Neural cell (in vitro differentiated cells): ENCODE results near the gene ZBTB48. TPM values are rescaled to one million over a fixed set of nuclear protein-coding genes. Genes with fewer than 3 reads are reported as not detected.

Experiments
- H2AFZ ChIP-seq: fragments of 200-600, 300-800 bp; sonication (generic), shearing (Covaris generic); 2 replicates; pipeline ENCODE4 v1.6.0; 2014; ENCODE audit warnings: low read depth, mild to moderate bottlenecking, antibody characterized with exemption, low read length, moderate library complexity
- H3F3A ChIP-seq: fragments of 200-600 bp; shearing (Covaris generic); 2 replicates; pipeline ENCODE4 v1.6.1; 2016; ENCODE audit warnings: mild to moderate bottlenecking, moderate library complexity, mixed read lengths, antibody characterized with exemption, low read length; ENCODE audit not compliant: insufficient read depth, poor library complexity, severe bottlenecking
- H3K27ac ChIP-seq: fragments of 200-600, 300-800 bp; sonication (generic), shearing (Covaris generic); 2 replicates; pipeline ENCODE4 v1.5.1; 2014; ENCODE audit warnings: mild to moderate bottlenecking, low read length, moderate library complexity
- H3K27me3 ChIP-seq: fragments of 300-800, 200-600 bp; sonication (generic), shearing (Covaris generic); 2 replicates; pipeline ENCODE4 v1.6.0; 2014; ENCODE audit warnings: mild to moderate bottlenecking, low read depth, low read length, moderate library complexity; ENCODE audit not compliant: insufficient read depth
- H3K36me3 ChIP-seq: fragments of 300-800, 200-600 bp; sonication (generic), shearing (Covaris generic); 2 replicates; pipeline ENCODE4 v1.5.1; 2014; ENCODE audit warnings: mild to moderate bottlenecking, antibody characterized with exemption, low read length, moderate library complexity; ENCODE audit not compliant: insufficient read depth
- H3K4me2 ChIP-seq: fragments of 300-800, 200-600 bp; sonication (generic), shearing (Covaris generic); 2 replicates; pipeline ENCODE4 v1.6.0; 2014; ENCODE audit warnings: mild to moderate bottlenecking, low read length
- H3K4me3 ChIP-seq: fragments of 300-800, 200-600 bp; sonication (generic), shearing (Covaris generic); 2 replicates; pipeline ENCODE4 v1.5.1; 2014; ENCODE audit warnings: mild to moderate bottlenecking, low read length, moderate library complexity
- H3K79me2 ChIP-seq: fragments of 200-600 bp; shearing (Covaris generic); replicated peaks from 2 replicates; pipeline ENCODE4 v1.6.0; 2014; ENCODE audit warnings: mild to moderate bottlenecking, low read length, moderate library complexity; ENCODE audit not compliant: insufficient read depth
- H3K9ac ChIP-seq: fragments of 300-800, 200-600 bp; sonication (generic), shearing (Covaris generic); 2 replicates; pipeline ENCODE4 v1.6.1; 2016; ENCODE audit warnings: mild to moderate bottlenecking, low read length, mixed read lengths
- H3K9me2 ChIP-seq: fragments of 200-600 bp; shearing (Covaris generic); 2 replicates; pipeline ENCODE4 v1.6.1; 2016; ENCODE audit warnings: mild to moderate bottlenecking, low read length, mixed read lengths; ENCODE audit not compliant: insufficient read depth
- H3K9me3 ChIP-seq: fragments of 200-600, 300-800 bp; sonication (generic), shearing (Covaris generic); 2 replicates; pipeline ENCODE4 v1.6.1; 2016; ENCODE audit warnings: mild to moderate bottlenecking, mixed run types, low read length, moderate library complexity, mixed read lengths
- H4K20me1 ChIP-seq: fragments of 200-600 bp; shearing (Covaris generic); 2 replicates; pipeline ENCODE4 v1.6.1; 2016; ENCODE audit warnings: mild to moderate bottlenecking, mixed run types; ENCODE audit not compliant: insufficient read depth
- EP300 ChIP-seq: fragments of 450-650 bp; conservative IDR thresholded peaks from 2 replicates; pipeline ENCODE4 v1.6.1; 2014; ENCODE audit warnings: antibody characterized with exemption, mild to moderate bottlenecking, moderate library complexity; ENCODE audit not compliant: poor library complexity, severe bottlenecking
- MXI1 ChIP-seq: fragments of 450-650 bp; conservative IDR thresholded peaks from 2 replicates; pipeline ENCODE4 v1.6.1; 2014; ENCODE audit warnings: antibody characterized with exemption, mild to moderate bottlenecking; ENCODE audit not compliant: poor library complexity, severe bottlenecking
- RAD21 ChIP-seq: fragments of 450-650 bp; conservative IDR thresholded peaks from 2 replicates; pipeline ENCODE4 v1.6.1; 2014; ENCODE audit warnings: antibody characterized with exemption, mild to moderate bottlenecking, moderate library complexity
- SMC3 ChIP-seq: fragments of 450-650 bp; conservative IDR thresholded peaks from 2 replicates; pipeline ENCODE4 v1.6.1; 2014; ENCODE audit warnings: antibody characterized with exemption, mild to moderate bottlenecking, moderate library complexity; ENCODE audit not compliant: poor library complexity
- TAF1 ChIP-seq: IDR thresholded peaks from 2 replicates; pipeline ENCODE4 v1.6.1; 2012; ENCODE audit warnings: low read depth
- polyA plus RNA-seq: library from polyadenylated mRNA; depleted of rRNA; stranded (reverse); fragments of >200 nt; gene quantifications from 2 replicates; pipeline ENCODE4 v1.2.3, GENCODE V29; 2014
- TF ChIP-seq, protein P1 (sequence below): IDR thresholded peaks from 2 replicates; pipeline ENCODE4 v1.6.1; 2012; ENCODE audit warnings: borderline replicate concordance
- TF ChIP-seq, protein P2 (sequence below): fragments of 450-650 bp; IDR thresholded peaks from 2 replicates; pipeline ENCODE4 v1.5.1; 2014; ENCODE audit warnings: antibody characterized with exemption, mild to moderate bottlenecking, moderate library complexity; ENCODE audit not compliant: poor library complexity, severe bottlenecking

ZBTB48 gene
- polyA plus RNA-seq, 1 donor from 2014 or later = 48.2 TPM

DNA sequence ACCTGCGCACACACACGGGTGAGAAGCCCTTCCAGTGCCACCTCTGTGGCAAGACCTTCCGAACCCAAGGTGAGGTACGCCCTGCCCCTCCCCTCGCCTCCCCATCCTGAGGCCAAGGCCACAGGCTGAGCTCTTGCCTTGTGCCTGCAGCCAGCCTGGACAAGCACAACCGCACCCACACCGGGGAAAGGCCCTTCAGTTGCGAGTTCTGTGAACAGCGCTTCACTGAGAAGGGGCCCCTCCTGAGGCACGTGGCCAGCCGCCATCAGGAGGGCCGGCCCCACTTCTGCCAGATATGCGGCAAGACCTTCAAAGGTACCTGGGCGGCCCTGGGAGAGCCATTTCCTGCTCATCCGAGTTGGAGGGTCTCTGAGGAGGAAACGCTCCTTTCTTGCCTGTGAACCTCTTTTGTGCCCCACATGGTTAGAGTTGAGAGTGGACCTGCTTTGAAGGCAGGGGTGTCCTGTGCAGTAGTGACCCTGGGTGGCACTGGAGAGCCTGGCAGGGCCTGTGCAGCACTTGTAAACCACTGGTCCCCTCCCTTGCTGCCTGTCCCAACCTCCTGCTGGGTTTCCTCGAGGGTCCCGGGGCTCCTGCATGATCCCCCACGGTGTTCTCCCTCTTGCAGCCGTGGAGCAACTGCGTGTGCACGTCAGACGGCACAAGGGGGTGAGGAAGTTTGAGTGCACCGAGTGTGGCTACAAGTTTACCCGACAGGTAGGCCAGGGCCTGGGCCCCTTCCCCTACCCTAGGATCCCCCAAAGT, 8.5 kb downstream of the ZBTB48 start:
- Histone ChIP-seq H3K36me3 (no peaks in the 10 kb centered on the region), H3K79me2 (no peaks in the 10 kb centered on the region), H3K9me2 (no peaks in the 10 kb centered on the region), H3K9ac (no peak overlapping the region), H3K27me3 (no peaks in the 10 kb centered on the region), H3K9me3 (no peaks in the 10 kb centered on the region), H3K27ac (no peak overlapping the region), H4K20me1 (no peaks in the 10 kb centered on the region), H3F3A (no peaks in the 10 kb centered on the region), H3K4me2 (no peak overlapping the region), H2AFZ (no peak overlapping the region), H3K4me3 (no peak overlapping the region)
- TF ChIP-seq MXI1 = no peak
- TF ChIP-seq, protein P1, sequence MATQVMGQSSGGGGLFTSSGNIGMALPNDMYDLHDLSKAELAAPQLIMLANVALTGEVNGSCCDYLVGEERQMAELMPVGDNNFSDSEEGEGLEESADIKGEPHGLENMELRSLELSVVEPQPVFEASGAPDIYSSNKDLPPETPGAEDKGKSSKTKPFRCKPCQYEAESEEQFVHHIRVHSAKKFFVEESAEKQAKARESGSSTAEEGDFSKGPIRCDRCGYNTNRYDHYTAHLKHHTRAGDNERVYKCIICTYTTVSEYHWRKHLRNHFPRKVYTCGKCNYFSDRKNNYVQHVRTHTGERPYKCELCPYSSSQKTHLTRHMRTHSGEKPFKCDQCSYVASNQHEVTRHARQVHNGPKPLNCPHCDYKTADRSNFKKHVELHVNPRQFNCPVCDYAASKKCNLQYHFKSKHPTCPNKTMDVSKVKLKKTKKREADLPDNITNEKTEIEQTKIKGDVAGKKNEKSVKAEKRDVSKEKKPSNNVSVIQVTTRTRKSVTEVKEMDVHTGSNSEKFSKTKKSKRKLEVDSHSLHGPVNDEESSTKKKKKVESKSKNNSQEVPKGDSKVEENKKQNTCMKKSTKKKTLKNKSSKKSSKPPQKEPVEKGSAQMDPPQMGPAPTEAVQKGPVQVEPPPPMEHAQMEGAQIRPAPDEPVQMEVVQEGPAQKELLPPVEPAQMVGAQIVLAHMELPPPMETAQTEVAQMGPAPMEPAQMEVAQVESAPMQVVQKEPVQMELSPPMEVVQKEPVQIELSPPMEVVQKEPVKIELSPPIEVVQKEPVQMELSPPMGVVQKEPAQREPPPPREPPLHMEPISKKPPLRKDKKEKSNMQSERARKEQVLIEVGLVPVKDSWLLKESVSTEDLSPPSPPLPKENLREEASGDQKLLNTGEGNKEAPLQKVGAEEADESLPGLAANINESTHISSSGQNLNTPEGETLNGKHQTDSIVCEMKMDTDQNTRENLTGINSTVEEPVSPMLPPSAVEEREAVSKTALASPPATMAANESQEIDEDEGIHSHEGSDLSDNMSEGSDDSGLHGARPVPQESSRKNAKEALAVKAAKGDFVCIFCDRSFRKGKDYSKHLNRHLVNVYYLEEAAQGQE = no peak
- TF ChIP-seq, protein P2, sequence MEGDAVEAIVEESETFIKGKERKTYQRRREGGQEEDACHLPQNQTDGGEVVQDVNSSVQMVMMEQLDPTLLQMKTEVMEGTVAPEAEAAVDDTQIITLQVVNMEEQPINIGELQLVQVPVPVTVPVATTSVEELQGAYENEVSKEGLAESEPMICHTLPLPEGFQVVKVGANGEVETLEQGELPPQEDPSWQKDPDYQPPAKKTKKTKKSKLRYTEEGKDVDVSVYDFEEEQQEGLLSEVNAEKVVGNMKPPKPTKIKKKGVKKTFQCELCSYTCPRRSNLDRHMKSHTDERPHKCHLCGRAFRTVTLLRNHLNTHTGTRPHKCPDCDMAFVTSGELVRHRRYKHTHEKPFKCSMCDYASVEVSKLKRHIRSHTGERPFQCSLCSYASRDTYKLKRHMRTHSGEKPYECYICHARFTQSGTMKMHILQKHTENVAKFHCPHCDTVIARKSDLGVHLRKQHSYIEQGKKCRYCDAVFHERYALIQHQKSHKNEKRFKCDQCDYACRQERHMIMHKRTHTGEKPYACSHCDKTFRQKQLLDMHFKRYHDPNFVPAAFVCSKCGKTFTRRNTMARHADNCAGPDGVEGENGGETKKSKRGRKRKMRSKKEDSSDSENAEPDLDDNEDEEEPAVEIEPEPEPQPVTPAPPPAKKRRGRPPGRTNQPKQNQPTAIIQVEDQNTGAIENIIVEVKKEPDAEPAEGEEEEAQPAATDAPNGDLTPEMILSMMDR = no peak
- no peak for TF ChIP-seq TAF1

DNA sequence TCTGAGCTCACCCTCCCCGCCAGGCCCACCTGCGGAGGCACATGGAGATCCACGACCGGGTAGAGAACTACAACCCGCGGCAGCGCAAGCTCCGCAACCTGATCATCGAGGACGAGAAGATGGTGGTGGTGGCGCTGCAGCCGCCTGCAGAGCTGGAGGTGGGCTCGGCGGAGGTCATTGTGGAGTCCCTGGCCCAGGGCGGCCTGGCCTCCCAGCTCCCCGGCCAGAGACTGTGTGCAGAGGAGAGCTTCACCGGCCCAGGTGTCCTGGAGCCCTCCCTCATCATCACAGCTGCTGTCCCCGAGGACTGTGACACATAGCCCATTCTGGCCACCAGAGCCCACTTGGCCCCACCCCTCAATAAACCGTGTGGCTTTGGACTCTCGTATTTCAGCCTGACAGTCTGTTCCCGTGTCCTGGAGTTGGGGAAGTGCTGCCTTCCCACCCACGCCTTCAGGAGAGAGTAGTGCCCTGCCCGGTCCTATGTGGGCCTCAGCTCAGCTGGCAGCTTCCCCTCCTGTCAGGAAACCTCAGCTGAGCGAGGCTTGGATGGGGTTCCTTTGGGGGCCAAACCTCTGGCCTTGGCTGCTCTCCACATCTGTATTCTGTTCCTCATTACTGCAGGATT, 9.2 kb downstream of the ZBTB48 start:
- Histone ChIP-seq H3K79me2 (no peaks in the 10 kb centered on the region), H3K27ac (no peak overlapping the region), H3F3A (no peaks in the 10 kb centered on the region), H3K9ac (no peak overlapping the region), H3K4me2 (no peak overlapping the region), H3K9me2 (no peaks in the 10 kb centered on the region), H3K27me3 (no peaks in the 10 kb centered on the region), H2AFZ (no peak overlapping the region), H3K9me3 (no peaks in the 10 kb centered on the region), H3K4me3 (no peak overlapping the region), H3K36me3 (no peaks in the 10 kb centered on the region), H4K20me1 (no peaks in the 10 kb centered on the region)
- TF ChIP-seq TAF1 (no peak), EP300 (no peak), SMC3 (no peak), RAD21 (no peak)
- TF ChIP-seq, protein P1 = no peak
